ENCODE data around the gene PPP2R2B. TPM values are rescaled to one million over a fixed set of nuclear protein-coding genes. Genes with fewer than 3 reads are reported as not detected.

PPP2R2B gene
- total RNA-seq, 6 experiments from 2014 or later, result 0.15 to 0.77 (median 0.27) TPM

GRCh38 chr5:146699664-146700418 lies 178.7 kb downstream of the PPP2R2B start:
- no peaks in the 10 kb centered on the region for H3K9me3 ChIP-seq
- H3K27me3 ChIP-seq, result no peaks in the 10 kb centered on the region
- H3K36me3 ChIP-seq, result no peaks in the 10 kb centered on the region
- no peak overlapping the region for H3K4me3 ChIP-seq
- intact Hi-C loops (cut with DNase I), result no loop called here
- H3K27ac ChIP-seq, result no peak overlapping the region
- DNase-seq (no peak), ATAC-seq (no peak)
- 74% methylated on average over 5 of the region's 6 CpGs for WGBS (ENCODE audit: insufficient coverage, low coverage, low lambda C conversion rate, missing lambda C conversion rate)
- no peak for TF ChIP-seq CTCF (IDR thresholded peaks at IDR 0.05)
- no peak for TF ChIP-seq POLR2A (IDR thresholded peaks at IDR 0.05)
- no peaks in the 10 kb centered on the region for H3K4me1 ChIP-seq

GRCh38 chr5:146699138-146699537 lies 179.4 kb downstream of the PPP2R2B start:
- Histone ChIP-seq H3K27me3 (no peaks in the 10 kb centered on the region), H3K4me3 (no peak overlapping the region), H3K36me3 (no peaks in the 10 kb centered on the region), H3K27ac (no peak overlapping the region), H3K9me3 (no peaks in the 10 kb centered on the region), H3K4me1 (no peaks in the 10 kb centered on the region)
- 49% methylated on average over 3 of the region's 3 CpGs for WGBS (ENCODE audit: insufficient coverage, low coverage, low lambda C conversion rate, missing lambda C conversion rate)
- intact Hi-C loops (cut with DNase I), result no loop called here
- ATAC-seq, result no peak
- DNase-seq, result no peak
- TF ChIP-seq POLR2A (IDR thresholded peaks at IDR 0.05) (no peak), CTCF (IDR thresholded peaks at IDR 0.05) (no peak)

- WGBS (ENCODE audit: insufficient coverage, low coverage, low lambda C conversion rate, missing lambda C conversion rate), result 40% methylated on average over 1 of the region's 1 CpG
- Histone ChIP-seq H3K36me3 (no peaks in the 10 kb centered on the region), H3K27ac (no peak overlapping the region), H3K4me3 (no peak overlapping the region), H3K27me3 (no peaks in the 10 kb centered on the region), H3K9me3 (no peaks in the 10 kb centered on the region), H3K4me1 (no peaks in the 10 kb centered on the region)
- intact Hi-C loops (cut with DNase I), result no loop called here
- ATAC-seq, result no peak
- TF ChIP-seq CTCF (IDR thresholded peaks at IDR 0.05) (no peak), POLR2A (IDR thresholded peaks at IDR 0.05) (no peak)
- no peak for DNase-seq
Measured at GRCh38 chr5:146698651-146699050, 179.9 kb downstream of the PPP2R2B start.

GRCh38 chr5:146697211-146697610 lies 181.3 kb downstream of the PPP2R2B start:
- Histone ChIP-seq H3K27ac (no peak overlapping the region), H3K4me3 (no peak overlapping the region), H3K4me1 (no peaks in the 10 kb centered on the region), H3K9me3 (no peaks in the 10 kb centered on the region), H3K36me3 (no peaks in the 10 kb centered on the region), H3K27me3 (no peaks in the 10 kb centered on the region)
- DNase-seq (no peak), ATAC-seq (no peak)
- intact Hi-C loops (cut with DNase I), result no loop called here
- TF ChIP-seq POLR2A (IDR thresholded peaks at IDR 0.05) (no peak), CTCF (IDR thresholded peaks at IDR 0.05) (no peak)
